MM.1S (cell line): ENCODE results near the gene RCSD1.

Source experiments
- DNase-seq: peaks from one replicate; pipeline ENCODE4 v3.0.0-alpha.2; 2015
- H2AFZ ChIP-seq: fragments of 300-600 bp; sonication (generic); 2 replicates; pipeline ENCODE4 v1.6.0; 2016; ENCODE audit warnings: antibody characterized with exemption, low read length
- H3F3A ChIP-seq: fragments of 300-600 bp; sonication (generic); 2 replicates; pipeline ENCODE4 v1.6.1; 2016; ENCODE audit warnings: mild to moderate bottlenecking, antibody characterized with exemption, low read length, moderate library complexity, mixed read lengths; ENCODE audit not compliant: insufficient read depth
- H3K27ac ChIP-seq: fragments of 300-600 bp; sonication (generic); 2 replicates; pipeline ENCODE4 v1.5.1; 2016; ENCODE audit warnings: mild to moderate bottlenecking, low read length
- H3K27me3 ChIP-seq: fragments of 300-600 bp; sonication (generic); replicated peaks from 2 replicates; pipeline ENCODE4 v1.6.0; 2016; ENCODE audit warnings: low read length; ENCODE audit not compliant: insufficient read depth
- H3K36me3 ChIP-seq: fragments of 300-600 bp; sonication (generic); replicated peaks from 2 replicates; pipeline ENCODE4 v1.6.1; 2016; ENCODE audit warnings: mild to moderate bottlenecking, low read length, mixed read lengths; ENCODE audit not compliant: insufficient read depth
- H3K4me1 ChIP-seq: fragments of 300-600 bp; sonication (generic); 2 replicates; pipeline ENCODE4 v1.6.1; 2016; ENCODE audit warnings: low read length, mixed read lengths
- H3K4me2 ChIP-seq: fragments of 300-600 bp; sonication (generic); 2 replicates; pipeline ENCODE4 v1.6.0; 2016; ENCODE audit warnings: low read depth, low read length
- H3K4me3 ChIP-seq: fragments of 300-600 bp; sonication (generic); 2 replicates; pipeline ENCODE4 v1.5.1; 2016; ENCODE audit warnings: low read length, mixed read lengths
- H3K79me2 ChIP-seq: fragments of 300-600 bp; sonication (generic); 2 replicates; pipeline ENCODE4 v1.6.1; 2016; ENCODE audit warnings: mixed run types, low read length, mixed read lengths
- H3K9ac ChIP-seq: fragments of 300-600 bp; sonication (generic); 2 replicates; pipeline ENCODE4 v1.6.1; 2016; ENCODE audit warnings: low read length, mixed read lengths
- H3K9me2 ChIP-seq: fragments of 300-600 bp; sonication (generic); replicated peaks from 2 replicates; pipeline ENCODE4 v1.6.1; 2016; ENCODE audit warnings: mild to moderate bottlenecking, low read length, mixed read lengths; ENCODE audit not compliant: insufficient read depth
- H3K9me3 ChIP-seq: fragments of 300-600 bp; sonication (generic); replicated peaks from 2 replicates; pipeline ENCODE4 v1.6.1; 2016; ENCODE audit warnings: mild to moderate bottlenecking, low read length, mixed read lengths; ENCODE audit not compliant: insufficient read depth
- H4K20me1 ChIP-seq: fragments of 300-600 bp; sonication (generic); 2 replicates; pipeline ENCODE4 v1.6.1; 2016; ENCODE audit warnings: mild to moderate bottlenecking, low read length, moderate library complexity, mixed read lengths; ENCODE audit not compliant: insufficient read depth
- EZH2 ChIP-seq: fragments of 300-600 bp; sonication (generic); optimal IDR thresholded peaks from 2 replicates; pipeline ENCODE3; 2017; ENCODE audit warnings: low read depth, mild to moderate bottlenecking, antibody characterized with exemption, low read length, mixed read lengths
- EZH2phosphoT487 ChIP-seq: fragments of 300-600 bp; sonication (generic); IDR thresholded peaks from 2 replicates; pipeline ENCODE4 v1.6.1; 2018; ENCODE audit warnings: antibody characterized with exemption, low read length
- TF ChIP-seq, protein P1 (sequence below): fragments of 300-600 bp; sonication (generic); IDR thresholded peaks from 2 replicates; pipeline ENCODE4 v1.5.1; 2016; ENCODE audit warnings: antibody characterized with exemption, low read length, mixed read lengths

Gene RCSD1

GRCh38 chr1:167675440-167675839 lies 45.4 kb downstream of the RCSD1 start:
- no peak overlapping the region for H2AFZ ChIP-seq
- H3K4me2 ChIP-seq: no peak overlapping the region
- H3K9ac ChIP-seq: no peak overlapping the region
- no peak for TF ChIP-seq EZH2
- TF ChIP-seq, protein P1, sequence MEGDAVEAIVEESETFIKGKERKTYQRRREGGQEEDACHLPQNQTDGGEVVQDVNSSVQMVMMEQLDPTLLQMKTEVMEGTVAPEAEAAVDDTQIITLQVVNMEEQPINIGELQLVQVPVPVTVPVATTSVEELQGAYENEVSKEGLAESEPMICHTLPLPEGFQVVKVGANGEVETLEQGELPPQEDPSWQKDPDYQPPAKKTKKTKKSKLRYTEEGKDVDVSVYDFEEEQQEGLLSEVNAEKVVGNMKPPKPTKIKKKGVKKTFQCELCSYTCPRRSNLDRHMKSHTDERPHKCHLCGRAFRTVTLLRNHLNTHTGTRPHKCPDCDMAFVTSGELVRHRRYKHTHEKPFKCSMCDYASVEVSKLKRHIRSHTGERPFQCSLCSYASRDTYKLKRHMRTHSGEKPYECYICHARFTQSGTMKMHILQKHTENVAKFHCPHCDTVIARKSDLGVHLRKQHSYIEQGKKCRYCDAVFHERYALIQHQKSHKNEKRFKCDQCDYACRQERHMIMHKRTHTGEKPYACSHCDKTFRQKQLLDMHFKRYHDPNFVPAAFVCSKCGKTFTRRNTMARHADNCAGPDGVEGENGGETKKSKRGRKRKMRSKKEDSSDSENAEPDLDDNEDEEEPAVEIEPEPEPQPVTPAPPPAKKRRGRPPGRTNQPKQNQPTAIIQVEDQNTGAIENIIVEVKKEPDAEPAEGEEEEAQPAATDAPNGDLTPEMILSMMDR: no peak
- TF ChIP-seq EZH2phosphoT487: no peak
- no peak for DNase-seq
- no peaks in the 10 kb centered on the region for H3K9me3 ChIP-seq
- no peaks in the 10 kb centered on the region for H3F3A ChIP-seq
- 0 out of 2 replicates have a peak, but pooled peaks cover 4% of the 10 kb centered on the region for H3K79me2 ChIP-seq
- no peaks in the 10 kb centered on the region for H3K9me2 ChIP-seq
- no peaks in the 10 kb centered on the region for H3K36me3 ChIP-seq
- H3K4me1 ChIP-seq: no peaks in the 10 kb centered on the region
- no peak overlapping the region for H3K4me3 ChIP-seq
- no peaks in the 10 kb centered on the region for H4K20me1 ChIP-seq
- no peak overlapping the region for H3K27ac ChIP-seq
- no peaks in the 10 kb centered on the region for H3K27me3 ChIP-seq

GRCh38 chr1:167676205-167676915 lies 46.3 kb downstream of the RCSD1 start:
- Histone ChIP-seq H3K79me2 (0 out of 2 replicates have a peak, but pooled peaks cover 4% of the 10 kb centered on the region), H3K4me2 (no peak overlapping the region), H3K27ac (no peak overlapping the region), H3K27me3 (no peaks in the 10 kb centered on the region), H3K9ac (no peak overlapping the region), H4K20me1 (no peaks in the 10 kb centered on the region), H3K36me3 (no peaks in the 10 kb centered on the region), H3K9me2 (no peaks in the 10 kb centered on the region), H3K9me3 (no peaks in the 10 kb centered on the region), H3K4me1 (no peaks in the 10 kb centered on the region), H3F3A (no peaks in the 10 kb centered on the region), H3K4me3 (no peak overlapping the region), H2AFZ (no peak overlapping the region)
- no peak for DNase-seq
- TF ChIP-seq EZH2phosphoT487 (no peak), EZH2 (no peak)
- TF ChIP-seq, protein P1: no peak

DNA sequence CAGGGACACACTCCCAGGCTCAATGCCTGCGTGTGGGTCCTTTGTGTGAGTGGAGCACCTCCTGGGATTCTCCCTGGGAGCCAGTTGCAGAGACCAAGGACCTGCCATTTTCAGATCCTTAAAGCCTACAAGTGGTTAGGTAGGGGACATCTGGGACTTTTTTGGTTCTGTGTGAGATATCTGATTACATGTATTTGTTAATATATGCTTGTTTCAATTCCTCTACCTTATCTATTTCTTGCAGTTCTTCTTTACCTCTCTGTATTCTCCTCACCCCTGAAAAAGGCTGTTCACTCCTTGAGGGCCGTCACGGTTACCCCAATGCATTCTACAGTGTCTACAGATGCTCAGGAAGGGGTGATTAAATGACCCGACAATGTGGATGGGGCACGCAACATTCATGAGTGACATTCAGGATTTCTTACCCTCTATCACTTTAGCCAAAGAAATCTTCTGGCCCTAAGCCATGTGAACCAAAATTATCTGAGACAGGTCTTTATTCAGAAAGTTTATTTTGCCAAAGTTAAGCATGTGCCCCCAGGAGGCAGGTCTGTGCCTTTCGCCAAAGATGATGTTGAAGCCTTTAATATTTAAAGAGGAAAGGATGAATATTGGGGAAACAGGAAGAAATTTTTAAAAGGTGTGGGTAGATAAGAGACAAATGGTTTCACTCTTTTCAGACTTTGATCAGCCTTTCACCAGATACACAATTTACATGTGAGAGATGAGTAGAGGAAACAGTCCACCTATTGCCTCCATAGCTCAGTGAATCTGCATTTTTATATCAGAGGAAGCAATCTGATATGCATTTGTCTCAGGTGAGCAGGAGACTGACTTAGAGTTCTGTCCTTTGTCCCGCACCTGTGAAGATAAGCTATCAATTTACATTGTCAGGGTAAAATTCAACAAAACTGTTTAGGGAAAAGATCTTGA lies 47.1 kb downstream of the RCSD1 start:
- Histone ChIP-seq H3K4me2 (no peak overlapping the region), H3K27me3 (no peaks in the 10 kb centered on the region), H3K27ac (no peak overlapping the region), H3K4me3 (no peak overlapping the region), H3K4me1 (no peaks in the 10 kb centered on the region), H3K9me2 (no peaks in the 10 kb centered on the region), H3K79me2 (0 out of 2 replicates have a peak, but pooled peaks cover 4% of the 10 kb centered on the region), H2AFZ (no peak overlapping the region), H3K9me3 (no peaks in the 10 kb centered on the region), H3K9ac (no peak overlapping the region), H4K20me1 (no peaks in the 10 kb centered on the region), H3F3A (no peaks in the 10 kb centered on the region), H3K36me3 (no peaks in the 10 kb centered on the region)
- no peak for DNase-seq
- TF ChIP-seq EZH2 (no peak), EZH2phosphoT487 (no peak)
- TF ChIP-seq, protein P1: no peak
